Measurements from ENCODE around the gene SH3PXD2A. TPM values are rescaled to one million over a fixed set of nuclear protein-coding genes. Genes with fewer than 3 reads are reported as not detected.
"Not testable (repeated sequence)": the region's sequence is repeated elsewhere in the genome, so short reads cannot be mapped to it uniquely, and the experiment has no call there.

The SH3PXD2A gene
- total RNA-seq, 1 donor from 2014 or later, result 51.3 TPM

DNA sequence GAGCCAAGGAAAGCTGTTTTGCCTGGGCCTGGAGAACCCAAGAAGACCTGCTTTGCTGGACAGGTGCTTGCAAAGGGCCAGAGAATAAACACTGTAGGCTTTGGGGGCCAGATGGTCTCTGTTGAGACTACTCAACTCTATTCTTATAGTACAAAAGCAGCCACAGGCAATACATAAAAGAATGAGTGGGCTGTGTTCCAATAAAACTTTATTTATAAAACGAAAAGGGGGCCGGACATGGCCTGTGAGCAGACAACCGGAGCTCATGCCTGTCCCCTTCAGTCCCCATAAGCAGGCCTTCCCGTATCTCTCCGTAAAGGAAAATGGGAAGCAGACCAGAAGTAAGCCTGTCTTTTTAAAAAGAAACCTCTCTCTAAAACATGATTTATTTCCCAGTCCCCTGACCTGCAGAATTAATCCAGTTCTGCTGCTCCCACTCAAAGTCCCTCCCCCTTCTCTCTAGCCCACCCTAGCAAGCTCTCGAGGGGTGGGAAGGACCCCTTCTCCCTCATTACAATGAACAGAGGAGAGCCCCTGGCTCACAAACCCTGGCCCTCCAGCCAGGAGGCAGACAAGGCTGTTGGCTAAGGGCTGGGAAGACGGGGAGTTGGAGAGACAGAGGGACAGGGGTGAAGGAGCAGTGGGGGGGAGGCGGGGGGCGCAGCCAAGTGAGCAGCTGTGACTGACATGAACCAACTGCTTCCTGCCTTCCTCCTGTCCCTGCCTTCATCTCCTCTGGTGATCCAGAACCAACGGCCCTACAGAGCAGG lies 184.1 kb downstream of the SH3PXD2A start:
- DNase-seq (ENCODE audit: low spot score), result no peak

DNA sequence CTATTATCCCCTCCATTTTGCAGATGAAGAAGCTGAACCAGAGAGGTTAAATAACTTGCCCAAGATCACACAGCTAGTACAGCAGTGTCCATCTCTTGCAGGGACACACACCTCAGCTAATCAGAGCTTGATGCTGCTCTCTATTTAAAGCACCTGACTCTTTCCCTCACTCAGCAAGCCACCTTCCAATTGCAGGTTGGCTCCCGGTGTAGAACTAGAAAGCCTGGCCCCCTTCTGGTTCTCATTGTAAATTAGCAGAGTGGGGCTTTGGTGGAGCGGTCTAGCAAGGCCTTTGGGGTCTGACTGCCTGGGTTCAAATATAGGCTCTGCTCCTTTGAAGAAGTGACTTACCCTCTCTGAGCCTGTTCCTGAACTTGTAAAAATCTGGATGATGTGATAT lies 185.4 kb downstream of the SH3PXD2A start:
- DNase-seq (ENCODE audit: low spot score), result no peak

DNA sequence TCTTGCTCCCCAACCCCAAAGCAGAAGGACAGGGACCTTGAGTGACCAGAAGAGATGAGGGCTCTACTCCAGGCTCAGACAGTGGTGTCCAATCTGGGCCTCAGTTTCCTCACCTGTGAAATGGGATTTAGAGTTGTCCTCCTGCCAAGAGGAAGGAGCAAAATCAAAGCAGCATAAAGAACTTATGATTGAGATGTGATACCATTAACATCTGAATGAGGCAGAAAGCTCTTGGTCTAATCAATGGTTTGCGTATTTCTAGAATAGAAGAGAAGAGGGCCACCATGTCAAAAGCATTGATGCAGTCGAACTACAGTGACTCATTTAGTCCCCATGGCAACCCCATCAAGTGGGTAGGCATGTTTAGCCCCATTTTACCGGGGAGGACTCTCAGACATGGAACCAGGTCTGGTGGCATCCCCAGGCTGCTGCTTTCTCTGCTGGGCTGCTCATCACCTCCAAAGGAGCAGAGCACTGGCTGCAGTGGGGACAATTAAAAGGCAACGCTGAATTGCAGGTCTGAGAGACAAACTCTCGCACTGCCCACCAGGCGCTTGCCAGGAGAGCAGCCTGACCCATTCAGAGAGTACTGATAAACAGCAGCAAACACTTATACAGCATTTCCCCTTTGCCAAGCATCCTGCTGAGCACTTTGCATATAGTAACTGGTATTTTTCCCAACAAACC lies 186.0 kb downstream of the SH3PXD2A start:
- DNase-seq (ENCODE audit: low spot score), result no peak

GRCh38 chr10:103668351-103669242 lies 186.8 kb downstream of the SH3PXD2A start:
- no peak for DNase-seq (ENCODE audit: low spot score)

DNA sequence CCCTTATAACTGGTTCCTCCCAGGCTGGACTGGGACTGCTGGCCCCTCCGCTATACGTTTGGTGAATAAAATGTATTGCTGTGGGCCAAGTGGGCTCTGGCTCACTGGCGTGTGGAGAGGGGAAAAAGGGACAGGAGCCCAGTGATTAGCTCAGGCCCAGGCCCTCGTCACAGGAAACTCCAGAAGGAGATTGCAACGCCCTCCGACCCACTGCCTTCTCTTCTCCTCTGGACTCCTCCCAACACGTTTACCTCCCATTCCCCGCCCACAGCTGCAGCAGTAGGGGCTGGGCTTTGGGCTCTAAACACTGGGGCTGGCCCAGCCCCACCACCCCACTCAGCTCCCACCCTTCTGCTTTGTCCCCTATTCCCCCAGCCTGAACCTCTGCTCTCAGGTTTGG lies 188.0 kb downstream of the SH3PXD2A start:
- no peak for DNase-seq (ENCODE audit: low spot score)

DNA sequence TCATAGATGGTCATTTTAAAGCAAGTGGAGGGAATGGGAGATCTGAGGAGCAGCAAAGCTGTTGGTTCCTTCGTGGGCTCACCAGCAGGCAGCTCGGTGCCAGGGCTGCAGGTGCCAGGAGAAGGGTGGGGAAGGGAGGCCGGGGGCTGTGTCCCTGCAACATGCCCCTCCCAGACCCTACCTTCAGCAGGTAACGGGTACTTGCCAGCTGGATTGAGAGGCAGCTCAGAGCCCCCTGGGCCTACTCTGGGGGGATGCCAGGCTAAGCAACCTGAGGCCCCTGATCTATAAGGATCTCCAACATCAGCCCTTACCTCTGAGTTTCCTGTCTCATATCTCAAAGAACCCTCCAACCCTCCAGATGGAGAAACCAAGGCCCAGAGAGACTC lies 188.6 kb downstream of the SH3PXD2A start:
- DNase-seq (ENCODE audit: low spot score), result no peak

GRCh38 chr10:103666087-103666761 lies 189.2 kb downstream of the SH3PXD2A start:
- no peak for DNase-seq (ENCODE audit: low spot score)

GRCh38 chr10:103665162-103665889 lies 190.1 kb downstream of the SH3PXD2A start:
- no peak for DNase-seq (ENCODE audit: low spot score)

DNA sequence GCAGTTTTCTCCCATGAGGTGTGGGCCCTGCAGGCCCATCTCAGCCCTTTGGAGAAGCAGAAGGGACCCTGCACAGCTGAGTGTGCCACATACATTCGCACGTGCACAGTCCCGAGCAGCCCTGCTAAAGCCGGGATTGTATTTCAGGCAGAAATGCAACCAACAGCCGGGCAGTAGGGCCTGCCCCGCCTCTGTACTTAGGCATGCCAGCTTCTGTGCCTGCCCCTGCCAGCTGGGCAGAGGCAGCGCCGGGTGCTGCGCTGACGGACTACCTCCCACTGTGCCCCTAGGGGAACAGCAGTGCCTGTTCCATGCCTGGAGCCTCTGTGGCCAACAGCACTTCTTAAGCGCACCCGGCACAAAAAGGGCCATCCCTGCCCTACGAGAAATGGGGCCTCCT lies 191.6 kb downstream of the SH3PXD2A start:
- no peak for DNase-seq (ENCODE audit: low spot score)

DNA sequence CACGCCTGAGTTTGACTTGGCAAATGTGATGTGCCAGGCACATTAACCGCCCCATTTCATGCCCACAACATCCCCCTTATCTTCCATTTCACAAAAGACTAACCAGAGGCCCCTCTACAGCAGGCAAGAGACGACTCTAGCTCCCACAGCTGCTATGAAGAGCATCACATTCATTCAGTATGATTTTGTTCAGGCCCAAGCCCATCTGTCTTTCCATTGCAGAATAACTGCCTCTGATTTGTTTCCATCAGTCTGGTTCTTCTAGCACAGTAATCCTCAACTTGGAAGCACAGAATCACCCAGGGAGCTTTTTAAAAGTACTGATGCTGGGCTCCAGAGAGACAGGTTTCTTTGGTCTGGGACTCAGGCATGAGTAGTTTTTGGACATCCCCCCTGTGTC lies 192.1 kb downstream of the SH3PXD2A start:
- DNase-seq (ENCODE audit: low spot score), result no peak

GRCh38 chr10:103662704-103663103 lies 192.7 kb downstream of the SH3PXD2A start:
- not testable (repeated sequence) for DNase-seq (ENCODE audit: low spot score)

GRCh38 chr10:103661198-103661950 lies 194.0 kb downstream of the SH3PXD2A start:
- DNase-seq (ENCODE audit: low spot score), result no peak

DNA sequence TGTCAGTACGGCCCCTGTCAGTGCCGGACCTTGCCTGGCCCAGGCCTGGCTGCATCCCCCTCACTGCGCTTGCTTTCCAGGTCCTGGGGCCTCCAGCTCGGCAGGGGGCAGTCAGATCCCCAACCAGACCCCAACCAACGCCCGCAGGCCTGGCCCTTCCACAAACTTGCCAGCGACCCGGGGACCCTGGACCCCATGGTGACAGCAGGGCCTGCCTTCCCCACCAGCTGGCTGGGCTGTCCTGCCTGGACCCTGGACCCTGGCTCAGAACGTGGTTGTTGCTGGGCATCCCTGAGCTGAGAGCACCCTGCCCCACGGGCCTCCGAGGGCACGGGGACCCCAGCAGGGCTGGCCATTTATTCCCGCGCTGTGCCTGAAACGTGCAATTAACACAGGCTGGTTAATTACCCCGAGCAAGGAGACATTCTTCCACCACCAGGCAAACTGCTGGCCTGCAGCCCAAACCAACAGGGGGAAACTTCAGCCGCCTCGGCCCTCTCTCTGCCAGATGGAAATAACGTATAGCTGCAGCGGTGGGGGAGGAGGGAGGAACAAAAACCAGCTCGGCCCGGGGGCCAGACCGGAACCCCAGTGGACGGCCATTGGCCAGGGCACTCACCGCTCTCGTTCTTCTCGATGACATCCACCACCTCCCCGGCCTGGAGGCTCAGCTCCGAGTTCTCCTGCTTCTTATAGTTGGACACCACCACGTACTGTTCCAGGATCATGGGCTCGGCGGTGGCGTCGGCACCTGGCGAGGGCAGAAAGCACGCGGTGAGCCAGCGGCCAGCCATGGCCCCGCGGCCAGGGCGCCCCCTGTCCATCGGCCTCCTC lies 194.8 kb downstream of the SH3PXD2A start:
- no peak for DNase-seq (ENCODE audit: low spot score)

- no peak for DNase-seq (ENCODE audit: low spot score)
Observed at GRCh38 chr10:103659674-103660363, 195.6 kb downstream of the SH3PXD2A start.

DNA sequence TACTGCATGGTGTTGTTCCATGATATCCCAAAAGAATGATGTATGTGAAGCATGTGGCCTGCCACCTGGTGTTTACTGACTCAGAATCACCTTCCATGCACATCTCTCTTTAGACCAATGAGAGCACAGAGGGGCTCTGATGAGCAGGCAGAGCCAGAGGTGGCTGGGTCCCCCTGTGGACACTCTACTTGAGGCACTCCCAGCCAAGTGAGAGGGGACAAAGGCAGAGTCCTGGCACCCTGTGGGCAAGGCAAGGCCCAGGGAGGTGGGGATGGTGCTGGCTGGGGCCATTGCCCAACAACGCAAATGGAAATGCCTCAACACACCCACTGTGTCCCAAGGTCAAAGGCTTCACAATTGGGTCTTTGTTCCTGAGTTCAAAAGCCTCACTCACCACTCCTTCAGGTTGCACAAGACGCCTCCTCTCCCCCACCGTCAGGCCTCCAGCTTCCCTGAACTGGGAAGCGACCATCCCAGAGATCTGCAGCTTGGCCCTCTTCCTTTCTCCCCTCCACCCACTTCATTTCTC lies 197.3 kb downstream of the SH3PXD2A start:
- no peak for DNase-seq (ENCODE audit: low spot score)

GRCh38 chr10:103657061-103657591 lies 198.2 kb downstream of the SH3PXD2A start:
- DNase-seq (ENCODE audit: low spot score), result no peak

DNA sequence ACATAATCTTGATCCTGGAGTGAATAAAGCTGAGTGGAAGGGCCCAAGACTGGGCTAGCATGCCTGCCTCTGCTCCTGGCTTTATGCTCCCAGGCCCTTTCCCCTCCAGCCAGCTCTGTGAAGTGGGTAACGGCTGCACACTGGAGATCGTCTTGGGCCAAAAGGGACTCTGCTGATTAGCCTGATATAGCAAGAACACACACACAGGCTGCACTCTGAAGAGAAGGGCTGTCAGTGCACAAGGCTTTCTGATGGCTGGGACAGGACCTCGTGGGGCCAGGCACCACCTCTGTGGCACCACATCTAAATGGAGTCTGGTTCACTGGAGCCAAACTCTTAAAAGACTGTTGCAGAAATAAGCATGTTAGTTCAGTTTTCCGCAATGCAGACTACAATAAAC lies 200.5 kb downstream of the SH3PXD2A start:
- no peak for DNase-seq (ENCODE audit: low spot score)

GRCh38 chr10:103653581-103654037 lies 201.8 kb downstream of the SH3PXD2A start:
- DNase-seq (ENCODE audit: low spot score), result no peak

All from mesenteric fat pad (tissue), 1 donor.